Suprapubic skin (tissue), 4 donors: ENCODE measurements around the gene PRKN.

ENCODE experiments used
- CTCF ChIP-seq, 2 donors: fragments of 200-600 bp in 1 of 2; fragments of 450-650 bp in 1 of 2; sonication (generic) in 1 of 2; IDR thresholded peaks; one replicate each; pipeline ENCODE4 v1.5.1; 2016 to 2019; ENCODE audit warnings: antibody characterized with exemption in 2 of 2, mild to moderate bottlenecking in 1 of 2, moderate library complexity in 1 of 2
- POLR2A ChIP-seq, 2 donors: fragments of 450-650 bp; IDR thresholded peaks; one replicate each; pipeline ENCODE4 v1.6.1; 2017; ENCODE audit warnings: antibody characterized with exemption in 2 of 2, mild to moderate bottlenecking in 2 of 2, moderate library complexity in 2 of 2
- POLR2AphosphoS5 ChIP-seq, 3 donors: sonication (generic); formaldehyde crosslinking; IDR thresholded peaks; one replicate each; pipeline ENCODE4 v1.6.1; 2017; ENCODE audit warnings: antibody characterized with exemption in 3 of 3

- TF ChIP-seq POLR2A (IDR thresholded peaks at IDR 0.05) (no peak), CTCF (IDR thresholded peaks at IDR 0.05) (no peak), POLR2AphosphoS5 (IDR thresholded peaks at IDR 0.05) (no peak)
Measured at GRCh38 chr6:162181111-162181510, 546.5 kb downstream of the PRKN start.
